ENCODE data around the gene OR10W1. TPM values are rescaled to one million over a fixed set of nuclear protein-coding genes. Genes with fewer than 3 reads are reported as not detected.

Gene OR10W1, protein sequence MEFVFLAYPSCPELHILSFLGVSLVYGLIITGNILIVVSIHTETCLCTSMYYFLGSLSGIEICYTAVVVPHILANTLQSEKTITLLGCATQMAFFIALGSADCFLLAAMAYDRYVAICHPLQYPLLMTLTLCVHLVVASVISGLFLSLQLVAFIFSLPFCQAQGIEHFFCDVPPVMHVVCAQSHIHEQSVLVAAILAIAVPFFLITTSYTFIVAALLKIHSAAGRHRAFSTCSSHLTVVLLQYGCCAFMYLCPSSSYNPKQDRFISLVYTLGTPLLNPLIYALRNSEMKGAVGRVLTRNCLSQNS
- total RNA-seq: not detected in 2 replicates

DNA sequence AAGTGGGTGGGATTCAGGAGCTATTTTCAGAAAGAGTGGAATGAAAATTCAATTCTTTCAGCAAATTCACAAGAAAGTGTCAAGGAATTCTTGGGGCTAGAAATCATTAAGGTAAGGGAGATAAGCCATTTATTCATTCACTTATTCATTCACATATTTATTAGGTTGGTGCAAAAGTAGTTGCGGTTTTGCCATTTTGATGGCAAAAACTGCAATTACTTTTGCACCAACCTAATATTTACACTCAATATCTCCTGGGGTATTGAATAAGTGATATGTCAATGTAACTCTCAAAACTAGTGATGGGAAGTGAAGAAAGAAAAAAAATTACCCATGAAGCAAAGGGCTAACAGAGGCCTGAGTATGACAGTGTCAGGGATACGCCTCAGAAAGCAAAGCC lies at the start of gene OR10W1:
Gene OR10W1 (minus strand): TSS at position 119 of the 400 bp plus-strand sequence. CDS start 402 bp downstream, outside the sequence.

Other genes starting within 250 kb of the OR10W1 start
- not detected in 2 replicates for gene OR9Q1, start 244.4 kb downstream of the OR10W1 start, total RNA-seq
- not detected in 2 replicates for gene OR6Q1, start 237.3 kb downstream of the OR10W1 start, total RNA-seq
- gene OR9I1, start 142.7 kb downstream of the OR10W1 start, total RNA-seq: not detected in 2 replicates
- gene OR9Q2, start 79.2 kb downstream of the OR10W1 start, total RNA-seq: not detected in 2 replicates
- gene OR1S2, start 64.1 kb downstream of the OR10W1 start, total RNA-seq: not detected in 2 replicates
- gene OR1S1, start 55.5 kb downstream of the OR10W1 start, total RNA-seq: not detected in 2 replicates
- not detected in 2 replicates for gene OR10Q1, start 39.3 kb downstream of the OR10W1 start, total RNA-seq
- gene OR5B17, start 90.8 kb upstream of the OR10W1 start, total RNA-seq: not detected in 2 replicates
- not detected in 2 replicates for gene OR5B3, start 138.6 kb upstream of the OR10W1 start, total RNA-seq
- gene OR5B2, start 159.9 kb upstream of the OR10W1 start, total RNA-seq: not detected in 2 replicates
- gene OR5B12, start 174.0 kb upstream of the OR10W1 start, total RNA-seq: not detected in 2 replicates
- gene OR5B21, start 239.8 kb upstream of the OR10W1 start, total RNA-seq: not detected in 2 replicates